Activated CD8-positive, alpha-beta memory T cell treated with anti-CD3 and anti-CD28 coated beads for 4 hours (primary cell): ENCODE measurements around the gene MYOM1.
"Not testable (repeated sequence)": the region's sequence is repeated elsewhere in the genome, so short reads cannot be mapped to it uniquely, and the experiment has no call there.

ENCODE experiments used
- DNase-seq, 2 donors: peaks; one replicate each; pipeline ENCODE4 v3.0.0-alpha.2; 2020; ENCODE audit warnings: low read depth in 2 of 2

The MYOM1 gene

GRCh38 chr18:3218819-3219218, 949 bp downstream of the MYOM1 start:
- no peak for DNase-seq

- DNase-seq, result no peak
Measured at GRCh38 chr18:3217948-3218647, 1.7 kb downstream of the MYOM1 start.

- no peak for DNase-seq
Measured at GRCh38 chr18:3216987-3217386, 2.8 kb downstream of the MYOM1 start.

GRCh38 chr18:3214855-3215637, 4.7 kb downstream of the MYOM1 start:
- no peak for DNase-seq

- no peak for DNase-seq
Measured at GRCh38 chr18:3213300-3214059, 6.3 kb downstream of the MYOM1 start.

- no peak for DNase-seq
Measured at GRCh38 chr18:3212657-3213056, 7.1 kb downstream of the MYOM1 start.

GRCh38 chr18:3211236-3211992, 8.4 kb downstream of the MYOM1 start:
- DNase-seq, result no peak

GRCh38 chr18:3209859-3210569, 9.8 kb downstream of the MYOM1 start:
- no peak for DNase-seq

GRCh38 chr18:3207565-3207964, 12.2 kb downstream of the MYOM1 start:
- DNase-seq, result no peak

GRCh38 chr18:3205239-3205638, 14.5 kb downstream of the MYOM1 start:
- no peak for DNase-seq

- no peak for DNase-seq
Measured at GRCh38 chr18:3199942-3200645, 19.7 kb downstream of the MYOM1 start.

GRCh38 chr18:3198260-3198860, 21.4 kb downstream of the MYOM1 start:
- not testable (repeated sequence) for DNase-seq

GRCh38 chr18:3194947-3195612, 24.7 kb downstream of the MYOM1 start:
- no peak for DNase-seq

GRCh38 chr18:3193331-3193730, 26.4 kb downstream of the MYOM1 start:
- no peak for DNase-seq

GRCh38 chr18:3192752-3193151, 27.0 kb downstream of the MYOM1 start:
- no peak for DNase-seq

GRCh38 chr18:3192286-3192685, 27.5 kb downstream of the MYOM1 start:
- no peak for DNase-seq

- no peak for DNase-seq
Measured at GRCh38 chr18:3190610-3191009, 29.2 kb downstream of the MYOM1 start.

- DNase-seq, result no peak
Measured at GRCh38 chr18:3189884-3190283, 29.9 kb downstream of the MYOM1 start.
